H1 (cell line): ENCODE measurements around the gene KLF2.

Experiments used
- ASH2L ChIP-seq: fragments of 200-600, 300-600 bp; sonication (generic); IDR thresholded peaks from one replicate; pipeline ENCODE4 v1.7.1; 2017; ENCODE audit warnings: low read length
- CHD2 ChIP-seq: IDR thresholded peaks from 2 replicates; pipeline ENCODE4 v1.6.1; 2012; ENCODE audit warnings: low read length, improper control_type of control experiment
- EGR1 ChIP-seq: IDR thresholded peaks from 2 replicates; pipeline ENCODE4 v1.6.1; 2011; ENCODE audit warnings: low read depth, low read length, borderline replicate concordance
- NRF1 ChIP-seq: IDR thresholded peaks from 2 replicates; pipeline ENCODE4 v1.6.1; 2011; ENCODE audit warnings: mild to moderate bottlenecking, low read depth, low read length, improper control_type of control experiment
- ZNF274 ChIP-seq: IDR thresholded peaks from 2 replicates; pipeline ENCODE4 v1.7.0; 2012; ENCODE audit warnings: low read length, borderline replicate concordance; ENCODE audit errors: extremely low read depth
- TF ChIP-seq, protein P1 (sequence below), 3 experiments: IDR thresholded peaks; 1 replicate in 2 of 3; 2 replicates in 1 of 3; pipeline versions ENCODE4 v1.5.1 to v1.6.1; 2011; ENCODE audit warnings: low read length in 3 of 3, mild to moderate bottlenecking in 3 of 3, inconsistent platforms in 2 of 3, low read depth in 1 of 3, moderate library complexity in 1 of 3; ENCODE audit not compliant: insufficient read depth in 1 of 3; ENCODE audit errors: control extremely low read depth in 1 of 3

- TF ChIP-seq CHD2 (no peak), NRF1 (no peak), ZNF274 (no peak), EGR1 (no peak), ASH2L (no peak)
- TF ChIP-seq, protein P1, sequence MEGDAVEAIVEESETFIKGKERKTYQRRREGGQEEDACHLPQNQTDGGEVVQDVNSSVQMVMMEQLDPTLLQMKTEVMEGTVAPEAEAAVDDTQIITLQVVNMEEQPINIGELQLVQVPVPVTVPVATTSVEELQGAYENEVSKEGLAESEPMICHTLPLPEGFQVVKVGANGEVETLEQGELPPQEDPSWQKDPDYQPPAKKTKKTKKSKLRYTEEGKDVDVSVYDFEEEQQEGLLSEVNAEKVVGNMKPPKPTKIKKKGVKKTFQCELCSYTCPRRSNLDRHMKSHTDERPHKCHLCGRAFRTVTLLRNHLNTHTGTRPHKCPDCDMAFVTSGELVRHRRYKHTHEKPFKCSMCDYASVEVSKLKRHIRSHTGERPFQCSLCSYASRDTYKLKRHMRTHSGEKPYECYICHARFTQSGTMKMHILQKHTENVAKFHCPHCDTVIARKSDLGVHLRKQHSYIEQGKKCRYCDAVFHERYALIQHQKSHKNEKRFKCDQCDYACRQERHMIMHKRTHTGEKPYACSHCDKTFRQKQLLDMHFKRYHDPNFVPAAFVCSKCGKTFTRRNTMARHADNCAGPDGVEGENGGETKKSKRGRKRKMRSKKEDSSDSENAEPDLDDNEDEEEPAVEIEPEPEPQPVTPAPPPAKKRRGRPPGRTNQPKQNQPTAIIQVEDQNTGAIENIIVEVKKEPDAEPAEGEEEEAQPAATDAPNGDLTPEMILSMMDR (IDR thresholded peaks at IDR 0.05; ENCODE audit: control extremely low read depth in 1 of 3, insufficient read depth in 1 of 3, low read depth in 1 of 3, low read length in 3 of 3) = no peak
Observed at GRCh38 chr19:16372065-16372915, 47.7 kb downstream of the KLF2 start.
